Activated CD4-positive, alpha-beta T cell treated with anti-CD3 and anti-CD28 coated beads for 48 hours (primary cell): ENCODE measurements around the gene NKG7.
A peak's percentile ranks its signal among the peaks of the same experiment; 100 is the strongest.

ENCODE experiments used
- DNase-seq: peaks from one replicate; pipeline ENCODE4 v3.0.0-alpha.2; 2020

NKG7 gene

DNA sequence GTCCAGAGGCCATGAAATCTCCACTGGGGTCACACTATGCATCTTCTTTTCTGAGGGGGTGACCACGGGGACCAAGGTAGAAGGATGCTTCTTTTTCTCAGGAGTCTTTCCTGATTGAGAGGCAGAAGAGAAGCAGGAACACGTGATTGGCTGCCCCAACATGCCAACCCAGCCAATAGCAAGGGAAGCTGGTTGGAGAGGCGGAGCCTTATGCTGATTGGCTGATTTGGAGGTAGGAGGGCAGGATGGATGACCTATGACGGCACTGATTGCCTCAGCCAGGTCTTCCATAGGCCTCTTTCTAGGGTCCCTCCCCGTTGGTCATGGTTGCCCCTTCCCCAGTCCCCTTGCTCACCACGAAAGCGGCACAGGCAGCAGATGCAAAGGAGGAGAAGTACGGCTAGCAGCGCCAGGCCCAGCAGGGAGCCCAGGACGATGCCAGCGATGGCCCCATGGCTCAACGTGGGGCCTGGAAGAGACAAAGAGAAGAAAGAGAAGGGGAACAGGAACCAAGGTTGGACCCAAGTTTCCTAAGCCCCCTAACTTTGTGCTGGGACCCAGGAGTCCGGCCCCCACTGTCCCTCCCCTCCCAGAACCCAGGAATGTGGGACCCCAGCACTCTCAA lies 38.5 kb downstream of the NKG7 start:
- peak; percentile 54 for DNase-seq

DNA sequence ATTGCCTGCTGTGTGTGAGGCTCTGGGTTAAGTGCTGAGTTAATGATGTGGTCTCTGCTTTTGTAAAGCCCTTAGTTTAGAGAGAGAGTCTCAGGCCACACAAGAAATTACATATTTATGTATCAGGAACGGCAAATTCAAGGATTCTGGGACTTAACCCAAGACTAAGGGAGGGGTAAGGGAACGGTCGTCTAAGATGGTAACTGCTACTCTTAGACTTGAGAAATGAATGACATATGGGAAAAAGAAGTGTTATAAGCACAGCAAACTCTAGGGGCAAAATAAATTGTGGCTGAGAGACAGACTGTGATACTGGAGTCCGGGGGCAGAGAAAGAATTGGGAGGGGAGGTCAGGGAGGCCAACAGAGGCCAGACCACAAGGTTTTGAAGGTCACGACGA lies 40.7 kb downstream of the NKG7 start:
- no peak for DNase-seq

- no peak for DNase-seq
These were observed 41.3 kb downstream of the NKG7 start for GRCh38 chr19:51331193-51331592.

GRCh38 chr19:51330366-51330765 lies 42.1 kb downstream of the NKG7 start:
- no peak for DNase-seq

DNA sequence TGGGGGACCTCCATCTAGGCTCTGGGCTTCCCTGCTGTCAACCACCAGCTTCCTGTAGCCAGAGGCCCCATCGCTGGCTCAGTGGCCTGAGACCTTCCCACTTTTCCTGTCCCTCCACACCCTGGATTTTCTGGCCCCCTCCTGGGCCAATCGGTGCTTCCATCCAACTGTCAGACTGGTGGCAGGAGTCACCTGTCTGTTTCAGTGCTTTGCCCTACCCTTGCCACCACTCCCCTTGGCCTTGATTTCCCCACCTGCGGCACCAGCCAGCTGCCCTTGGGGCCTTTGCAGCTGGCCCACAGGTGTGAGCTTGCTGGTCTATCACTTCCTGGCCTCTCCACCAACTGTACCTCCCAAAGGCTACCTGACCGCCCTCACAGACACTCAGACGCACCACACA lies 43.0 kb downstream of the NKG7 start:
- no peak for DNase-seq

DNA sequence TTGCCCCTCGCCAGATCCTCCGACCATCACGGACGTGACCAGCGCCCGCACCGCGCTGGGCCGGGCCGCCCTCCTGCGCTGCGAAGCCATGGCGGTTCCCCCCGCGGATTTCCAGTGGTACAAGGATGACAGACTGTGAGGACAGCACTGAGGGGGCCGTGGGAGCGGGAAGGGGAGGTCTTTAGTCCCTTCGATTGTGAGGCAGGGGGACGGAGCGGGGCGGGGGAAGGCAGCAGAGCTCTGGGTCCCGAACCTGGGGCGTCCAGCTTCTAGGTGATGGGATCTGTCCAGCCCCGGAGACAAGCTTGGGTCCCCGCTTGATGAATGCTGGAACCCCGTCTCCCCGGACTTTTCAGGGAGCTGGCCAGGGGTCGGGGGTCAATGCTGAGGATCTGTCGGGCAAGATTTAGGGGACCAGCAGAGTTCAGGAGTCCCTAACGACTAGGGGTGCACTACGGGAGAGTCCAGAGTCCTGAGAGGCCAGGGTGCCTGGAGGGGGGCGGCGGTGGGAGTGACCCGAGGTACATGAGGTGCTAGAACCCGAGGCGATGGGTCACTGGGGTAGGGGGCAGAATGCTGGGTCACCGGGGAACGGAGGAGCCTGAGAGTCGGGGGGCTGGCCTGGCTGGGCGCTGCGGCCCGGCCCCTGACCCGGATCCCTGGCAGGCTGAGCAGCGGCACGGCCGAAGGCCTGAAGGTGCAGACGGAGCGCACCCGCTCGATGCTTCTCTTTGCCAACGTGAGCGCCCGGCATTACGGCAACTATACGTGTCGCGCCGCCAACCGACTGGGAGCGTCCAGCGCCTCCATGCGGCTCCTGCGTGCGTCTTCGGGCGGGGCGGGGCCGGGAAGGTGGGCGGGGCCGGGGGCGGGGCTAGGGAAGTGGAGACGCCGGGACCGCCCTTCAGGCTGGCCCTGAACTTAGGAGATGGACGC lies 45.1 kb downstream of the NKG7 start:
- peak; percentile 82 for DNase-seq

- no peak for DNase-seq
These were observed 46.0 kb downstream of the NKG7 start for GRCh38 chr19:51326216-51327065.

DNA sequence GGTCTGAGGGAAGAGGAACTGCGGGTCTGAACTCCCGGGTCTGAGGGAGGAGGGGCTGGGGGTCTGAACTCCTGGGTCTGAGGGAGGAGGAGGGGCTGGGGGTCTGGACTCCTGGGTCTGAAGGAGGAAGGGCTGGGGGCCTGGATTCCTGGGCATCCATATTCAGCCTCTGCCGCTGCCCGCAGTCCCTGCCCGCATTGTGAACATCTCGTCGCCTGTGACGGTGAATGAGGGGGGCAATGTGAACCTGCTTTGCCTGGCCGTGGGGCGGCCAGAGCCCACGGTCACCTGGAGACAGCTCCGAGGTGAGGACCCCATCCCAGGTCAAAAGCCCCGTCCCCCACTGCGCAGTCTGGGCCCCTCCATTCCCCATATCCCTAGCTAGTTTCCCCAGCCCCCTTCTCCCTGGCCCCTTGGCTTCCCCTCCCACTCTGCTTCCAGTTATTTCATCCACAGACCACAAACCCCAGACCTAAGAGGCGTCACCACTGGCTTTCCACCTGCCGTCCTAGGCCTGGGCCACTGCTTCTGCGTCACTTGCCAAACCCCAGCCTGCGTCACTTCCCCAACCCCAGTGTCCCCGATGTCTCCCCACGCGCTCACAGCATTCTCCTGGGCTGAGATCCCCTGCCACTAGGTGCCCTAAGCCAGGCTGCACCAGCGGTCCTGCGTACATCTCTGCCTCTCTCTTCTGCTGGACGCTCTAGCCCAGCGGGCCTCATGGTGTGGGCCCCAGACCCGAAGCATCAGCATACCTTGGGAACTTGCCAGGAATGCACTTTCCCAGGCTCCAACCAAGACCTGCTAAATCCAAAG lies 47.1 kb downstream of the NKG7 start:
- DNase-seq, result peak; percentile 43

DNA sequence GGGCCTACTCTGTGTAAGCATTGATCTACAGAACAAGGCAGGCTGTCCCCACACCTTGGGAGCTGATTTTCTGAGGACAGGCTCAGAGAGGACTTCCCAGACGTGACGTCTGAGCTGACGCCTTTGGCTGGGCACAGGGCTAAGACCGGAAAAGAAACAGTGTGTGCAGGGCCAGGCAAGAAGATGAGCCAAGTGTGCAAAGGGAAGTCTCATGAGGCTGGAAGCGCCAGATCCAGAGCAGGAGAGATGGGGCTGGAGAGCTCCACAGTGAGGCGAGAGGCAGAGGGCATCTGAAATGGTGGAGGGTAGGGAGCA lies 48.3 kb downstream of the NKG7 start:
- no peak for DNase-seq

GRCh38 chr19:51323481-51324166 lies 48.8 kb downstream of the NKG7 start:
- DNase-seq, result no peak

GRCh38 chr19:51321799-51322198 lies 50.7 kb downstream of the NKG7 start:
- no peak for DNase-seq
